GM12878 (cell line): ENCODE results near the gene S100G. TPM values are rescaled to one million over a fixed set of nuclear protein-coding genes. Genes with fewer than 3 reads are reported as not detected.

Experiments used
- ATAC-seq: fragments of 200-7000 bp; cut with Tn5 transposase; 3 replicates; pipeline ENCODE4 v1.9.1; 2020; ENCODE audit warnings: mild to moderate bottlenecking, moderate library complexity
- Bru-seq: library from RNA; stranded (reverse); fragments of 400-500 nt; gene quantifications from one replicate; lab custom pipeline; 2021; lab: Mats Ljungman, UMichigan
- BruChase-seq, 2 experiments: library from RNA; stranded (reverse); fragments of 400-500 nt; gene quantifications; one replicate each; lab custom pipeline; 2021; lab: Mats Ljungman, UMichigan
- BruUV-seq: library from RNA; stranded (reverse); fragments of 400-500 nt; replicated peaks from 2 replicates; lab custom pipeline; 2021; lab: Mats Ljungman, UMichigan
- CTCF ChIA-PET: fragments of 300-600 bp; sonication (Branson Sonifier 250); formaldehyde crosslinking; extraction: SDS; loops from one replicate; lab custom pipeline; 2021; ENCODE audit warnings: inconsistent platforms; lab: Yijun Ruan, JAX
- POLR2A ChIA-PET: fragments of 350-600 bp; formaldehyde crosslinking; extraction: SDS; loops from one replicate; lab custom pipeline; 2021; ENCODE audit warnings: inconsistent platforms; lab: Charles Lee
- RAD21 ChIA-PET: fragments of 300-600 bp; sonication (Branson Sonifier 250); formaldehyde crosslinking; loops from one replicate; lab custom pipeline; 2023; ENCODE audit warnings: antibody characterized with exemption; ENCODE audit not compliant: unreplicated experiment; lab: Charles Lee
- SMC1A ChIA-PET: fragments of 300-600 bp; sonication (Branson Sonifier 250); formaldehyde crosslinking; loops from one replicate; lab custom pipeline; 2023; ENCODE audit not compliant: unreplicated experiment, uncharacterized antibody; lab: Charles Lee
- DNase-seq: peaks from one replicate; pipeline ENCODE4 v3.0.0-alpha.2; 2011; ENCODE audit warnings: low read depth, low spot score
- FAIRE-seq: peaks from 3 replicates; lab custom pipeline; 2011; peaks lifted over from hg19 to GRCh38; lab: Jason Lieb, UNC
- H2AFZ ChIP-seq: 2 replicates; pipeline ENCODE4 v1.6.0; 2011; ENCODE audit warnings: low read depth, low read length, control low read depth; ENCODE audit not compliant: control insufficient read depth
- H3K27ac ChIP-seq: 2 replicates; pipeline ENCODE4 v1.5.1; 2011; ENCODE audit warnings: control low read depth; ENCODE audit not compliant: control insufficient read depth, insufficient read depth
- H3K27me3 ChIP-seq, 2 experiments: replicated peaks in 1 of 2; 2 replicates each; pipeline versions ENCODE4 v1.6.0 to v1.6.1; 2011; ENCODE audit warnings: low read length in 1 of 2; ENCODE audit not compliant: control insufficient read depth in 2 of 2, insufficient read depth in 2 of 2
- H3K36me3 ChIP-seq, 2 experiments: 2 replicates each; pipeline ENCODE4 v1.5.1; 2011; ENCODE audit warnings: low read length in 1 of 2; ENCODE audit not compliant: control insufficient read depth in 2 of 2, insufficient read depth in 2 of 2
- H3K4me1 ChIP-seq: 2 replicates; pipeline ENCODE4 v1.6.1; 2011; ENCODE audit warnings: mild to moderate bottlenecking, low read length, moderate library complexity, mixed read lengths; ENCODE audit not compliant: control insufficient read depth, insufficient read depth
- H3K4me2 ChIP-seq: 2 replicates; pipeline ENCODE4 v1.6.0; 2011; ENCODE audit warnings: control low read depth; ENCODE audit not compliant: control insufficient read depth, insufficient read depth
- H3K4me3 ChIP-seq: fragments of 200-600 bp; sonication (generic); 2 replicates; pipeline ENCODE4 v1.5.1; 2016
- H3K79me2 ChIP-seq: 2 replicates; pipeline ENCODE4 v1.6.0; 2011; ENCODE audit warnings: low read length; ENCODE audit not compliant: control insufficient read depth, insufficient read depth
- H3K9ac ChIP-seq: 2 replicates; pipeline ENCODE4 v1.8.0; 2011; ENCODE audit warnings: low read length, control low read depth, mixed read lengths; ENCODE audit not compliant: control insufficient read depth, insufficient read depth
- H3K9me3 ChIP-seq: replicated peaks from 3 replicates; pipeline ENCODE4 v1.5.1; 2011; ENCODE audit warnings: mild to moderate bottlenecking, low read length; ENCODE audit not compliant: control insufficient read depth, insufficient read depth
- H4K20me1 ChIP-seq: 2 replicates; pipeline ENCODE4 v1.6.0; 2011; ENCODE audit not compliant: control insufficient read depth, insufficient read depth
- ESRRA ChIP-seq: IDR thresholded peaks from 2 replicates; pipeline ENCODE4 v1.6.1; 2012; ENCODE audit warnings: mild to moderate bottlenecking, low read length, improper control_type of control experiment
- NR2C2 ChIP-seq: IDR thresholded peaks from 2 replicates; pipeline ENCODE4 v1.6.1; 2011; ENCODE audit warnings: borderline replicate concordance, low read depth; ENCODE audit not compliant: control insufficient read depth, insufficient read length
- RAD51 ChIP-seq: fragments of 450-650 bp; IDR thresholded peaks from 2 replicates; pipeline ENCODE4 v1.6.1; 2016; ENCODE audit warnings: moderate library complexity, mild to moderate bottlenecking, inconsistent platforms
- STAT3 ChIP-seq: IDR thresholded peaks from 2 replicates; pipeline ENCODE4 v1.6.1; 2011; ENCODE audit warnings: low read depth, low read length, improper control_type of control experiment
- SUPT20H ChIP-seq: IDR thresholded peaks from 2 replicates; pipeline ENCODE4 v1.6.1; 2011; ENCODE audit warnings: low read depth, mild to moderate bottlenecking, low read length, moderate library complexity, borderline replicate concordance; ENCODE audit not compliant: control insufficient read depth
- TAF1 ChIP-seq: IDR thresholded peaks from 2 replicates; pipeline ENCODE4 v1.6.1; 2011; ENCODE audit warnings: mild to moderate bottlenecking, low read depth, low read length, borderline replicate concordance
- ZBED1 ChIP-seq: IDR thresholded peaks from 2 replicates; pipeline ENCODE4 v1.6.1; 2016; ENCODE audit warnings: borderline replicate concordance
- WGBS: methylation state at CpG from one replicate; pipeline ENCODE4 v1.1.6; 2016; ENCODE audit warnings: low lambda C conversion rate; ENCODE audit not compliant: insufficient replicate concordance, insufficient coverage; ENCODE audit errors: missing lambda C conversion rate; 5-methylcytosine and 5-hydroxymethylcytosine counted together
- in situ Hi-C: fragments of 300-500 bp; cut with MboI; formaldehyde crosslinking; loops from 9 replicates; pipeline ENCODE4 v1.14.3; 2018; ENCODE audit warnings: mixed read lengths
- intact Hi-C: fragments of 100-400 bp; cut with micrococcal nuclease; formaldehyde crosslinking; loops from one replicate; pipeline ENCODE4 v1.14.2; 2022; ENCODE audit not compliant: unreplicated experiment
- long read RNA-seq, 2 experiments: library from polyadenylated mRNA; unstranded; transcript quantifications; one replicate each; pipeline ENCODE4 v2.0.0, GENCODE V29; 2019 to 2020
- polyA minus RNA-seq, 3 experiments: library from RNA; depleted of rRNA, polyadenylated mRNA; stranded (reverse); fragments of >200 nt; gene quantifications; 2 replicates each; pipeline ENCODE4 v1.2.3, GENCODE V29; 2011
- polyA plus RNA-seq, 11 experiments: library from polyadenylated mRNA; depleted of rRNA in 4 of 11; unstranded in 6 of 11; stranded (reverse) in 5 of 11; fragments of >200 nt; fragmentation: Nextera tagmentation in 4 of 11; fragmentation: Illumina TruSeq in 1 of 11; extraction: Ambion mirVana in 4 of 11; extraction: Trizol in 1 of 11; gene quantifications; 1 replicate in 1 of 11; 2 replicates in 10 of 11; pipeline versions ENCODE4 v1.2.1 to v1.2.3, GENCODE V29; 2011 to 2016; ENCODE audit warnings: inconsistent platforms in 2 of 11, missing spikeins in 2 of 11, low read depth in 1 of 11
- total RNA-seq, 4 experiments: library from RNA; depleted of rRNA in 3 of 4; stranded (reverse); fragments of >200 nt in 3 of 4; fragmentation: Illumina TruSeq in 1 of 4; extraction: Trizol in 1 of 4; gene quantifications; 2 replicates each; pipeline versions ENCODE4 v1.2.1 to v1.2.3, GENCODE V29; 2013 to 2021
- TF ChIP-seq, protein P1 (sequence below): IDR thresholded peaks from 2 replicates; pipeline ENCODE4 v1.6.1; 2011; ENCODE audit warnings: borderline replicate concordance, low read depth, mild to moderate bottlenecking, moderate library complexity, mixed read lengths, low read length; ENCODE audit not compliant: insufficient read depth; ENCODE audit errors: extremely low read length

S100G gene, protein sequence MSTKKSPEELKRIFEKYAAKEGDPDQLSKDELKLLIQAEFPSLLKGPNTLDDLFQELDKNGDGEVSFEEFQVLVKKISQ
- not detected in 2 replicates for total RNA-seq (2013; cell fraction: nucleolus; rRNA removed)
- total RNA-seq (2014; rRNA removed) (not detected in 2 replicates), total RNA-seq (2014; rRNA removed; fragmentation: Illumina TruSeq; extraction: Trizol) (not detected in 2 replicates), total RNA-seq (2021) (not detected in 2 replicates), polyA plus RNA-seq (2011; rRNA removed) (not detected in 2 replicates), polyA plus RNA-seq (2014; fragmentation: Illumina TruSeq; extraction: Trizol) (not detected in 2 replicates), polyA plus RNA-seq (2014; fragmentation: Nextera tagmentation; extraction: Ambion mirVana) (not detected), polyA plus RNA-seq (2014; rRNA removed) (not detected in 2 replicates), polyA plus RNA-seq (2016; fragmentation: Nextera tagmentation; extraction: Ambion mirVana) (not detected), polyA minus RNA-seq (2011; rRNA and poly(A)+ RNA removed) (not detected in 2 replicates), Bru-seq, nascent RNA (not detected), BruChase-seq, experiment 1, labeled RNA remaining after a 6-hour chase (not detected), BruChase-seq, experiment 2, labeled RNA remaining after a 2-hour chase (not detected)
- not detected for polyA plus RNA-seq (2011; ENCODE audit: low read depth)
- polyA plus RNA-seq (2011; cell fraction: cytosol; rRNA removed): not detected in 2 replicates
- polyA plus RNA-seq (2011; cell fraction: nucleus; rRNA removed): not detected in 2 replicates
- not detected in 2 replicates for polyA plus RNA-seq (2012)
- not detected in 2 replicates for polyA minus RNA-seq (2011; cell fraction: cytosol; rRNA and poly(A)+ RNA removed)
- polyA minus RNA-seq (2011; cell fraction: nucleus; rRNA and poly(A)+ RNA removed): not detected in 2 replicates
- long read RNA-seq, experiment 1: 0 reads
- long read RNA-seq, experiment 2: 0 reads

DNA sequence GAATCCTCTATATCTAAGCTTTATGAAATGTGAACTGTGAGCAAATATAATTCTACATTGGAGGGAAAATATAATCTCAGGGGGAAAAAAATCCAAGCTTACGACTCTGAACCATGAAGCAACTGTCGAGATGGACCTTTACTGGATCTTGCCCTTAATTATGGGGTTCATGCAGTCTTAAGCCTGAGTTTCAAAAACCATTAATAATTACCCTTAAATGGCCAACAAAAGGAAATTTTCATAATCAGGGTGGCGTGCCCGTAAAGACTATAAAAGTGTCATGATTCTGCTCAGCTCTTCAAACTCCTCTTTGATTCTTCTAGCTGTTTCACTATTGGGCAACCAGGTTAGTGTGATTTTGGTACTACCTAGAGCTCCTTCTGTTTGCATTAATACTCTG is at the start of gene S100G:
TSS of gene S100G (plus strand) at position 301 of the 400 bp plus-strand sequence. CDS start 849 bp downstream, outside the sequence.
- Histone ChIP-seq H3K9me3 (no peaks in the 10 kb centered on the region), H3K27me3 (no peaks in the 10 kb centered on the region), H4K20me1 (no peaks in the 10 kb centered on the region), H2AFZ (no peak within 1 kb of the TSS), H3K79me2 (no peaks in the 10 kb centered on the region), H3K4me2 (no peak within 1 kb of the TSS), H3K4me1 (no peaks in the 10 kb centered on the region), H3K4me3 (no peak within 1 kb of the TSS), H3K36me3 (no peaks in the 10 kb centered on the region), H3K9ac (no peak within 1 kb of the TSS), H3K27ac (no peak within 1 kb of the TSS)
- POLR2A ChIA-PET: no interaction called here
- RAD21 ChIA-PET: no interaction called here
- in situ Hi-C loops (no loop called here), intact Hi-C loops (no loop called here)
- 83% methylated on average over 4 of the region's 4 CpGs for WGBS
- no peak for FAIRE-seq
- no TSS peak for BruUV-seq
- no peak for DNase-seq
- TF ChIP-seq, protein P1, sequence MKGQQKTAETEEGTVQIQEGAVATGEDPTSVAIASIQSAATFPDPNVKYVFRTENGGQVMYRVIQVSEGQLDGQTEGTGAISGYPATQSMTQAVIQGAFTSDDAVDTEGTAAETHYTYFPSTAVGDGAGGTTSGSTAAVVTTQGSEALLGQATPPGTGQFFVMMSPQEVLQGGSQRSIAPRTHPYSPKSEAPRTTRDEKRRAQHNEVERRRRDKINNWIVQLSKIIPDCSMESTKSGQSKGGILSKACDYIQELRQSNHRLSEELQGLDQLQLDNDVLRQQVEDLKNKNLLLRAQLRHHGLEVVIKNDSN: no peak
- TF ChIP-seq SUPT20H (no peak), TAF1 (no peak), ZBED1 (no peak), NR2C2 (no peak), ESRRA (no peak), RAD51 (no peak), STAT3 (no peak)
- CTCF ChIA-PET: interaction anchor here (1.1 to 1.2 kb wide), 2 partner anchors 20 to 62 kb away, joined by 3 to 4 read pairs; partner anchors contain the start of gene CTPS2
- SMC1A ChIA-PET: no interaction called here
- ATAC-seq: no peak
